IMR-90 (cell line): ENCODE data around the gene SLC38A7. TPM values are rescaled to one million over a fixed set of nuclear protein-coding genes. Genes with fewer than 3 reads are reported as not detected.
A peak's percentile ranks its signal among the peaks of the same experiment; 100 is the strongest.

Experiments
- ATAC-seq: fragments of 200-7000 bp; cut with Tn5 transposase; 2 replicates; pipeline ENCODE4 v1.9.1; 2020; ENCODE audit warnings: low read depth, mild to moderate bottlenecking, moderate library complexity
- BruUV-seq: library from RNA; stranded (reverse); fragments of 400-500 nt; replicated peaks from 2 replicates; lab custom pipeline; 2021; lab: Mats Ljungman, UMichigan
- CTCF ChIA-PET: fragments of 300-600 bp; formaldehyde crosslinking; extraction: SDS; loops from one replicate; lab custom pipeline; 2021; ENCODE audit warnings: antibody characterized with exemption; lab: Yijun Ruan, JAX
- POLR2A ChIA-PET: fragments of 300-600 bp; sonication (Branson Sonifier 250); formaldehyde crosslinking; loops from one replicate; lab custom pipeline; 2022; ENCODE audit warnings: antibody characterized with exemption; ENCODE audit not compliant: unreplicated experiment; lab: Charles Lee
- DNase-seq: peaks from one replicate; pipeline ENCODE4 v3.0.0; 2013
- H2AFZ ChIP-seq: replicated peaks from 2 replicates; pipeline ENCODE3; 2013; ENCODE audit warnings: low read length, mild to moderate bottlenecking; ENCODE audit not compliant: poor library complexity
- H2AK5ac ChIP-seq: 2 replicates; pipeline ENCODE4 v1.6.1; 2013; ENCODE audit warnings: low read depth, low read length, inconsistent platforms
- H2AK9ac ChIP-seq: replicated peaks from 2 replicates; pipeline ENCODE3; 2013; ENCODE audit warnings: mild to moderate bottlenecking, low read depth, low read length, moderate library complexity; ENCODE audit not compliant: poor library complexity
- H2BK120ac ChIP-seq: 2 replicates; pipeline ENCODE4 v1.6.1; 2013; ENCODE audit warnings: low read depth, low read length, inconsistent platforms
- H2BK15ac ChIP-seq: 3 replicates; pipeline ENCODE4 v1.6.1; 2013; ENCODE audit warnings: low read depth, low read length, inconsistent platforms
- H2BK20ac ChIP-seq: 2 replicates; pipeline ENCODE4 v1.6.1; 2013; ENCODE audit warnings: low read depth, mild to moderate bottlenecking, inconsistent platforms, low read length, moderate library complexity
- H2BK5ac ChIP-seq: 2 replicates; pipeline ENCODE4 v1.6.1; 2013; ENCODE audit warnings: mild to moderate bottlenecking, low read depth, low read length, inconsistent platforms; ENCODE audit not compliant: poor library complexity, severe bottlenecking
- H3K14ac ChIP-seq: replicated peaks from 2 replicates; pipeline ENCODE4 v1.6.1; 2013; ENCODE audit warnings: low read depth, low read length, inconsistent platforms
- H3K18ac ChIP-seq: 2 replicates; pipeline ENCODE4 v1.6.1; 2013; ENCODE audit warnings: low read depth, low read length, control low read depth
- H3K23ac ChIP-seq: 2 replicates; pipeline ENCODE4 v1.6.1; 2013; ENCODE audit warnings: low read depth, low read length, inconsistent platforms
- H3K27ac ChIP-seq: 2 replicates; pipeline ENCODE4 v1.5.1; 2013; ENCODE audit warnings: mild to moderate bottlenecking, control low read depth, low read length; ENCODE audit not compliant: insufficient read depth
- H3K27me3 ChIP-seq: 2 replicates; pipeline ENCODE4 v1.6.1; 2013; ENCODE audit warnings: low read length; ENCODE audit not compliant: control insufficient read depth, insufficient read depth
- H3K36me3 ChIP-seq: 2 replicates; pipeline ENCODE4 v1.6.1; 2013; ENCODE audit warnings: low read length, mixed read lengths; ENCODE audit not compliant: control insufficient read depth, insufficient read depth
- H3K4ac ChIP-seq: 2 replicates; pipeline ENCODE4 v1.6.1; 2013; ENCODE audit warnings: low read depth, low read length, inconsistent platforms
- H3K4me1 ChIP-seq: 2 replicates; pipeline ENCODE4 v1.6.1; 2013; ENCODE audit warnings: low read length, mixed read lengths; ENCODE audit not compliant: control insufficient read depth, insufficient read depth
- H3K4me2 ChIP-seq: 2 replicates; pipeline ENCODE4 v1.6.1; 2013; ENCODE audit warnings: low read depth, mild to moderate bottlenecking, control low read depth, low read length, moderate library complexity
- H3K4me3 ChIP-seq: 2 replicates; pipeline ENCODE4 v1.5.1; 2013; ENCODE audit warnings: low read depth, mild to moderate bottlenecking, control low read depth, low read length, moderate library complexity; ENCODE audit not compliant: insufficient read depth
- H3K56ac ChIP-seq: 2 replicates; pipeline ENCODE4 v1.6.1; 2013; ENCODE audit warnings: low read length, inconsistent platforms; ENCODE audit not compliant: insufficient read depth; ENCODE audit errors: extremely low read depth
- H3K79me1 ChIP-seq, 2 experiments: 2 replicates each; pipeline ENCODE4 v1.6.1; 2013; ENCODE audit warnings: low read length in 2 of 2, inconsistent platforms in 1 of 2, low read depth in 1 of 2
- H3K9ac ChIP-seq: 2 replicates; pipeline ENCODE4 v1.6.1; 2013; ENCODE audit warnings: low read depth, low read length, control low read depth
- H3K9me1 ChIP-seq: 2 replicates; pipeline ENCODE4 v1.6.1; 2013; ENCODE audit warnings: low read length, inconsistent platforms; ENCODE audit not compliant: insufficient read depth
- H3K9me3 ChIP-seq: 2 replicates; pipeline ENCODE4 v1.6.1; 2013; ENCODE audit warnings: low read length; ENCODE audit not compliant: control insufficient read depth, insufficient read depth
- H4K20me1 ChIP-seq: 2 replicates; pipeline ENCODE4 v1.6.1; 2013; ENCODE audit warnings: low read length, inconsistent platforms; ENCODE audit not compliant: insufficient read depth
- H4K5ac ChIP-seq: 2 replicates; pipeline ENCODE4 v1.6.1; 2013; ENCODE audit warnings: mild to moderate bottlenecking, low read depth, low read length, control low read depth
- H4K8ac ChIP-seq, 2 experiments: 2 replicates each; pipeline ENCODE4 v1.6.1; 2013; ENCODE audit warnings: low read depth in 2 of 2, low read length in 2 of 2, control low read depth in 1 of 2, inconsistent platforms in 1 of 2
- H4K91ac ChIP-seq: 2 replicates; pipeline ENCODE4 v1.6.1; 2013; ENCODE audit warnings: low read depth, low read length, inconsistent platforms; ENCODE audit not compliant: insufficient read depth
- CEBPB ChIP-seq: IDR thresholded peaks from 2 replicates; pipeline ENCODE4 v1.6.1; 2012; ENCODE audit warnings: low read depth, low read length, improper control_type of control experiment
- MXI1 ChIP-seq: IDR thresholded peaks from 2 replicates; pipeline ENCODE4 v1.6.1; 2012; ENCODE audit warnings: low read depth, mild to moderate bottlenecking, low read length, moderate library complexity, borderline replicate concordance
- WGBS, 2 experiments: methylation state at CpG; one replicate each; pipeline versions ENCODE4 v1.1.5 to v1.1.7; 2013; ENCODE audit warnings: missing lambda C conversion rate in 2 of 2; ENCODE audit not compliant: insufficient read length in 1 of 2; ENCODE audit errors: extremely low coverage in 2 of 2; 5-methylcytosine and 5-hydroxymethylcytosine counted together
- dilution Hi-C: fragments of 300-500 bp; cut with HindIII; formaldehyde crosslinking; loops from one replicate; pipeline ENCODE4 v1.14.3; 2018; ENCODE audit warnings: low sequenced_read_pairs; ENCODE audit not compliant: unreplicated experiment
- in situ Hi-C: fragments of 300-500 bp; cut with MboI; formaldehyde crosslinking; loops from 3 replicates; pipeline ENCODE4 v1.14.3; 2019; ENCODE audit warnings: low sequenced_read_pairs, inconsistent platforms, mixed read lengths
- intact Hi-C: fragments of 100-400 bp; cut with micrococcal nuclease; formaldehyde crosslinking; loops from 2 replicates; pipeline ENCODE4 v1.10.0; 2022
- polyA plus RNA-seq, 3 experiments: library from polyadenylated mRNA; depleted of rRNA; stranded (reverse); fragments of >200 nt; gene quantifications; 2 replicates each; pipeline ENCODE4 v1.2.3, GENCODE V29; 2012; ENCODE audit warnings: low replicate concordance in 1 of 3
- total RNA-seq: library from RNA; depleted of rRNA; stranded (reverse); fragments of >200 nt; gene quantifications from 2 replicates; pipeline ENCODE4 v1.2.3, GENCODE V29; 2012

Gene SLC38A7
- total and polyA plus RNA-seq, 2 of the 4 experiments (the other 2 are of a cell fraction), result 14.7 to 16.4 TPM

DNA sequence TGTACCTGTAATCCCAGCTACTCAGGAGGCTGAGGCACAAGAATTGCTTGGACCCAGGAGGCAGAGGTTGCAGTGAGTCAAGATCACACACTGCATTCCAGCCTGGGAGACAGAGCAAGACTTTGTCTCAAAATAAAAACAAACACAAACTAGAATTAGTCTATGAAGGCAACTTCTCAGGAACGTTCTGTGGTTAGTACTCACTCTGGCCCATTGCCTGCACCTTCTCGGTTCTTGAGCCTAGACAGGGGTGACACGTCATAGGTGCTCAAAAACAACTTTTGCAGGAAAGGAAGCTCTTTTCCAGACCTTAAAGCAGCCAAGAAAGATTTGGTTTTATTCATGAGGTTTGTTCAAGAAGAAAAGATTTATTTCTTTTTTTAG, 32.6 kb downstream of the SLC38A7 start:
- TF ChIP-seq MXI1 (no peak), CEBPB (0 out of 2 replicates have a peak, but pooled peaks have one; percentile 2)
- Histone ChIP-seq H3K27ac (no peak overlapping the region), H4K91ac (no peak overlapping the region), H2BK5ac (peak overlapping the region; percentile 15), H3K9me1 (peaks cover 4% of the 10 kb centered on the region; the same call in 1 of the 2 replicates), H3K23ac (no peak overlapping the region), H4K5ac (no peak overlapping the region), H3K18ac (no peak overlapping the region), H3K36me3 (no peaks in the 10 kb centered on the region), H3K27me3 (peaks cover 2% of the 10 kb centered on the region; the same call in 1 of the 2 replicates), H3K4me1 (peaks cover 8% of the 10 kb centered on the region), H4K8ac (no peak overlapping the region), H2AK9ac (no peak overlapping the region), H2AFZ (no peak overlapping the region), H2BK120ac (no peak overlapping the region), H2AK5ac (no peak overlapping the region), H3K4me2 (no peak overlapping the region), H2BK20ac (no peak overlapping the region), H3K9ac (no peak overlapping the region), H3K4me3 (no peak overlapping the region), H3K56ac (no peak overlapping the region), H3K79me1 (no peaks in the 10 kb centered on the region), H2BK15ac (no peak overlapping the region), H3K9me3 (no peaks in the 10 kb centered on the region), H4K20me1 (no peaks in the 10 kb centered on the region), H3K4ac (no peak overlapping the region), H3K14ac (no peak overlapping the region)
- no CpG with 5 or more reads among the region's 3 CpGs for WGBS, 2 experiments
- no TSS peak for BruUV-seq
- dilution Hi-C loops, result no loop called here
- in situ Hi-C loops, result loop anchor here (10.0 kb wide), 1 partner anchor 317 kb away; no protein-coding TSS in a partner anchor
- intact Hi-C loops, result no loop called here
- ChIA-PET POLR2A (interaction anchor here (0.6 kb wide), 1 partner anchor 9 kb away, joined by 7 read pairs; no protein-coding TSS in a partner anchor), CTCF (interaction anchor here (0.6 to 1.8 kb wide), 2 partner anchors 9 to 15 kb away, joined by 5 to 9 read pairs; no protein-coding TSS in a partner anchor)
- DNase-seq (peak; percentile 79), ATAC-seq (peak; percentile 70)
